ENCODE data around the gene GTF3C4.

Gene GTF3C4

GRCh38 chr9:132673355-132673754, 3.1 kb downstream of the GTF3C4 start:
- TF ChIP-seq, protein P1, sequence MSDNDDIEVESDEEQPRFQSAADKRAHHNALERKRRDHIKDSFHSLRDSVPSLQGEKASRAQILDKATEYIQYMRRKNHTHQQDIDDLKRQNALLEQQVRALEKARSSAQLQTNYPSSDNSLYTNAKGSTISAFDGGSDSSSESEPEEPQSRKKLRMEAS (IDR thresholded peaks at IDR 0.05), result no peak
- TF ChIP-seq NFIC (IDR thresholded peaks at IDR 0.05) (no peak), FOXM1 (IDR thresholded peaks at IDR 0.05; ENCODE audit: borderline replicate concordance, low read depth) (no peak), TCF12 (IDR thresholded peaks at IDR 0.05; ENCODE audit: low read depth) (no peak), RAD21 (IDR thresholded peaks at IDR 0.05; ENCODE audit: low read depth) (no peak), TEAD4 (IDR thresholded peaks at IDR 0.05) (no peak), CREB1 (IDR thresholded peaks at IDR 0.05; ENCODE audit: low read depth) (no peak)
- TF ChIP-seq, protein P2, sequence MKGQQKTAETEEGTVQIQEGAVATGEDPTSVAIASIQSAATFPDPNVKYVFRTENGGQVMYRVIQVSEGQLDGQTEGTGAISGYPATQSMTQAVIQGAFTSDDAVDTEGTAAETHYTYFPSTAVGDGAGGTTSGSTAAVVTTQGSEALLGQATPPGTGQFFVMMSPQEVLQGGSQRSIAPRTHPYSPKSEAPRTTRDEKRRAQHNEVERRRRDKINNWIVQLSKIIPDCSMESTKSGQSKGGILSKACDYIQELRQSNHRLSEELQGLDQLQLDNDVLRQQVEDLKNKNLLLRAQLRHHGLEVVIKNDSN (IDR thresholded peaks at IDR 0.05), result no peak
- TF ChIP-seq, protein P3, sequence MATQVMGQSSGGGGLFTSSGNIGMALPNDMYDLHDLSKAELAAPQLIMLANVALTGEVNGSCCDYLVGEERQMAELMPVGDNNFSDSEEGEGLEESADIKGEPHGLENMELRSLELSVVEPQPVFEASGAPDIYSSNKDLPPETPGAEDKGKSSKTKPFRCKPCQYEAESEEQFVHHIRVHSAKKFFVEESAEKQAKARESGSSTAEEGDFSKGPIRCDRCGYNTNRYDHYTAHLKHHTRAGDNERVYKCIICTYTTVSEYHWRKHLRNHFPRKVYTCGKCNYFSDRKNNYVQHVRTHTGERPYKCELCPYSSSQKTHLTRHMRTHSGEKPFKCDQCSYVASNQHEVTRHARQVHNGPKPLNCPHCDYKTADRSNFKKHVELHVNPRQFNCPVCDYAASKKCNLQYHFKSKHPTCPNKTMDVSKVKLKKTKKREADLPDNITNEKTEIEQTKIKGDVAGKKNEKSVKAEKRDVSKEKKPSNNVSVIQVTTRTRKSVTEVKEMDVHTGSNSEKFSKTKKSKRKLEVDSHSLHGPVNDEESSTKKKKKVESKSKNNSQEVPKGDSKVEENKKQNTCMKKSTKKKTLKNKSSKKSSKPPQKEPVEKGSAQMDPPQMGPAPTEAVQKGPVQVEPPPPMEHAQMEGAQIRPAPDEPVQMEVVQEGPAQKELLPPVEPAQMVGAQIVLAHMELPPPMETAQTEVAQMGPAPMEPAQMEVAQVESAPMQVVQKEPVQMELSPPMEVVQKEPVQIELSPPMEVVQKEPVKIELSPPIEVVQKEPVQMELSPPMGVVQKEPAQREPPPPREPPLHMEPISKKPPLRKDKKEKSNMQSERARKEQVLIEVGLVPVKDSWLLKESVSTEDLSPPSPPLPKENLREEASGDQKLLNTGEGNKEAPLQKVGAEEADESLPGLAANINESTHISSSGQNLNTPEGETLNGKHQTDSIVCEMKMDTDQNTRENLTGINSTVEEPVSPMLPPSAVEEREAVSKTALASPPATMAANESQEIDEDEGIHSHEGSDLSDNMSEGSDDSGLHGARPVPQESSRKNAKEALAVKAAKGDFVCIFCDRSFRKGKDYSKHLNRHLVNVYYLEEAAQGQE (IDR thresholded peaks at IDR 0.05; ENCODE audit: low read depth), result no peak

DNA sequence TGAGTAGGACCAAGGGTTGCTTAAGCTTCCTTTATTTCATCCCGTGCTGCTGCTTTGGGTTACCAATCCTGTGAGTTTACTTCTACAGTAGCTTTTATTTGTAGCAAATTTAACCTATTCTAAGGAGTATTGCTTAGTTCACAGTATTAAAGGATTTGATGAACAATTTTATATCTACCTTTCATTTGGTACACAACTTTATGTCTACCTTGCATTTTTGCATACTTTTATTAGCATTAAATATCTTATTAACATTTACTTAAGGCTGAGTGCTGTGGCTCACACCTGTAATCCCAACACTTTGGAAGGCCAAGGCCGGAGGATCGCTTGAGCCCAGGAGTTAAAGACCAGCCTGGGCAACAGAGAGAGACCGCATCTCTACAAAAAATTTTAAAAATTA, 4.2 kb downstream of the GTF3C4 start:
- TF ChIP-seq CEBPB (IDR thresholded peaks at IDR 0.05) (no peak), ZBTB7A (IDR thresholded peaks at IDR 0.05; ENCODE audit: low read depth) (no peak), YY1 (IDR thresholded peaks at IDR 0.05; ENCODE audit: low read depth) (no peak), TEAD4 (IDR thresholded peaks at IDR 0.05) (no peak)
- TF ChIP-seq, protein P3 (IDR thresholded peaks at IDR 0.05; ENCODE audit: low read depth), result no peak
- TF ChIP-seq, protein P2 (IDR thresholded peaks at IDR 0.05), result no peak

DNA sequence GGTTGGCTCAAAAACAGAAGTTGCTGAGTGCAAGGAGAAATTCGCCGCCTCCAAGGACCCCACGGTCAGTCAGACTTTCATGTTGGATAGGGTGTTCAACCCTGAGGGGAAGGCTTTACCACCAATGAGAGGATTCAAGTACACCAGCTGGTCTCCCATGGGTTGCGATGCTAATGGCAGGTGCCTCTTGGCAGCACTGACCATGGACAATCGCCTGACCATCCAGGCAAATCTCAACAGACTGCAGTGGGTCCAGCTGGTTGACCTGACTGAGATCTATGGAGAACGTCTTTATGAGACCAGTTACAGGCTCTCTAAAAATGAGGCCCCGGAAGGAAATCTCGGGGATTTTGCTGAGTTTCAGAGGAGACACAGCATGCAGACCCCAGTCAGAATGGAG, 7.7 kb downstream of the GTF3C4 start:
- TF ChIP-seq EGR1 (IDR thresholded peaks at IDR 0.05), result no peak

- TF ChIP-seq CREB1 (IDR thresholded peaks at IDR 0.05; ENCODE audit: low read depth) (no peak), EGR1 (IDR thresholded peaks at IDR 0.05) (no peak), NFIC (IDR thresholded peaks at IDR 0.05) (no peak), TCF12 (IDR thresholded peaks at IDR 0.05; ENCODE audit: low read depth) (no peak), ZBTB7A (IDR thresholded peaks at IDR 0.05; ENCODE audit: low read depth) (no peak), YY1 (IDR thresholded peaks at IDR 0.05; ENCODE audit: low read depth) (no peak), FOXM1 (IDR thresholded peaks at IDR 0.05; ENCODE audit: borderline replicate concordance, low read depth) (no peak), TEAD4 (IDR thresholded peaks at IDR 0.05) (no peak), TAF1 (IDR thresholded peaks at IDR 0.05; ENCODE audit: low read depth) (no peak), EP300 (IDR thresholded peaks at IDR 0.05; ENCODE audit: borderline replicate concordance) (no peak), CEBPB (IDR thresholded peaks at IDR 0.05) (no peak), RAD21 (IDR thresholded peaks at IDR 0.05; ENCODE audit: low read depth) (no peak)
- TF ChIP-seq, protein P2 (IDR thresholded peaks at IDR 0.05), result no peak
- TF ChIP-seq, protein P1 (IDR thresholded peaks at IDR 0.05), result no peak
- TF ChIP-seq, protein P3 (IDR thresholded peaks at IDR 0.05; ENCODE audit: low read depth), result no peak
Measured at GRCh38 chr9:132679946-132680625, 9.8 kb downstream of the GTF3C4 start.

Measured in Ishikawa (cell line).